ENCODE data around the gene GSTA1.
"Not testable (repeated sequence)": the region's sequence is repeated elsewhere in the genome, so short reads cannot be mapped to it uniquely, and the experiment has no call there.

Gene GSTA1

DNA sequence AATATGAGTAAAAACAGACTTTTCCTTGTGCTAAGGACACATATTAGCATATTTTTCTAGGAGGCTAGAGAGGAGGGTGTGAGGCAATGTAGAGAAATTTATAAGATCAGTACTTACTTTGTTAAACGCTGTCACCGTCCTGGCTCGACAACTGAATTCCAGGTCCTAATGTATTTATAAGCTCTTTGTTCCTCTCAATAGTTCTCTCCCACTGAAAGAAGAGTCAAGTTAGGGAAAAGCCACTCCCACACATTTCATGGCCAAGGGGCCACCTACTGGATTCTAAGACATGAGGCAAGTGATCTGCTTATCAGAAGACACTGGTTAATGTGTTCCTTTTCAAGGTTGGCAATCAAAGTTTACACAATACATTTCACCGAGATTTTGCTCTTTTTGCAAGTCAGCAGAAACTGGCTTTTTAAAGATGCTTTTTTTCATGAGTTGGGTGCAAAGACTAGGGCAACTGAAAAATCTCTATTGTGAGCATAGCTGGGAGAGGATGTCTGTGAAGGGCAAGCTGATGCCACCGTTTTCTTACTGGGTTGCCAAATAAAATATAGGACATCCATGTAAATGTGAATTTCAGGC lies at the start of gene GSTA1:
TSS of gene GSTA1 (minus strand) at position 149 of the 588 bp plus-strand sequence. CDS start 4,549 bp downstream, outside the sequence.
- not testable (repeated sequence) for DNase-seq

GRCh38 chr6:52849137-52849536 lies 45.5 kb upstream of the GSTA1 start:
- DNase-seq = no peak

- DNase-seq = no peak
These were observed 42.4 kb upstream of the GSTA1 start for GRCh38 chr6:52846002-52846401.

GRCh38 chr6:52843605-52844004 lies 40.0 kb upstream of the GSTA1 start:
- no peak for DNase-seq

GRCh38 chr6:52840763-52841585 lies 37.4 kb upstream of the GSTA1 start, which contains the start of gene GSTA5:
TSS of gene GSTA5 (minus strand) at chr6:52840813.
- no peak for DNase-seq

- peak; percentile 15 for DNase-seq
These were observed 35.8 kb upstream of the GSTA1 start for GRCh38 chr6:52839124-52840055.

- DNase-seq = no peak
These were observed 30.9 kb upstream of the GSTA1 start for GRCh38 chr6:52834481-52834880.

DNA sequence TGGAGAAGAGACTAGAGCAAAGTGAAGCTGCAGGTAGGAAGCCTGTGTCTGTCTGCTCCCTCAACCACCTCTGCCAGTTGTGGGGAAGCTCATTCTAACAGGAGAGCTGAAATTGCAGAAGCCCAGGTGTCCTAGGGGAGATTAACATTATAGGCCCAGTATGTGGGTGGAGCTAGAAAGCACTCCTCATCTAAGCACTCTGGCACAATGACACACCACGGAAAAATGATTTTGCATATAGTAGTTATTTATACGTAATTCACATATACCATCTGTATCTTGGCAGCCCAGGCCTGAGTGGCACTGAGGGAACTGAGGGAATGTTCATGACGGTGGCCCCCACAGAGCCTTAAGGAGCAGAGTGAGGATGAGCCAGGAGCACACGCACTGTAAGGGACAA lies 27.3 kb upstream of the GSTA1 start:
- not testable (repeated sequence) for DNase-seq

- no peak for DNase-seq
These were observed 25.6 kb upstream of the GSTA1 start for GRCh38 chr6:52829046-52829817.

GRCh38 chr6:52828621-52829020 lies 25.0 kb upstream of the GSTA1 start:
- DNase-seq = not testable (repeated sequence)

DNA sequence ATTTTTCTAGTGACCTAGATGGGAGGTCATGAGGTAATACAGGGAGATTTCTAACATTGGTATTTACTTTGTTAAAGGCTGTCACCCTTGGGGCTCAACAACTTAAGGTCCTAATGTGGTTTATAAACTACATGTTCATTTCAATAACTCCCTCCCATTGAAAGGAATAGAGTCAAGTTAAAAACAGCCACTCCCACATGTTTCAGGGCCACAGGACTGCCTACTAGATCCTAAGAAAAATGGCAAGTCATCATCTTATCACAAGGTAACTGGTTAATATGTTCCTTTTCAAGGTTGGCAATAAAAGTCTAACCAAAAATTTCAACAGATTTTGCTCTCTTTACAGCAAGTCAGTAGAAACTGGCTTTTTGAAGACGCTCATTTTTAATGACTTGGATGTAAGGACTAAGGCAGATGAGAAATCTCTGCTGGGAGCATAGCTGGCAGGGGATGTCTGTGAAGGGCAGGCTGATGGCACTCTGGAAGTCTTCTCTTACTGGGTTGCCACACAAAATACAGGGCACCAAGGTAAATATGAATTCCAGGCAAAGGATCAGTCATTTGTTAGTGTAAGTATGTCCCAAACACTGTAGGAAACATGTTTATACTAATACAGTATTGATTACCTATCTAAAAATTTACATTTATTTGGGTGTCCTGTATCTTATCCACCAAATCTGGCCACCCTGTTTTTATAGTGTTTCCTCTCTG lies 23.6 kb upstream of the GSTA1 start:
- DNase-seq = not testable (repeated sequence)

- DNase-seq = no peak
These were observed 22.9 kb upstream of the GSTA1 start for GRCh38 chr6:52826513-52826912.

- not testable (repeated sequence) for DNase-seq
These were observed 22.4 kb upstream of the GSTA1 start for GRCh38 chr6:52825900-52826459.

DNA sequence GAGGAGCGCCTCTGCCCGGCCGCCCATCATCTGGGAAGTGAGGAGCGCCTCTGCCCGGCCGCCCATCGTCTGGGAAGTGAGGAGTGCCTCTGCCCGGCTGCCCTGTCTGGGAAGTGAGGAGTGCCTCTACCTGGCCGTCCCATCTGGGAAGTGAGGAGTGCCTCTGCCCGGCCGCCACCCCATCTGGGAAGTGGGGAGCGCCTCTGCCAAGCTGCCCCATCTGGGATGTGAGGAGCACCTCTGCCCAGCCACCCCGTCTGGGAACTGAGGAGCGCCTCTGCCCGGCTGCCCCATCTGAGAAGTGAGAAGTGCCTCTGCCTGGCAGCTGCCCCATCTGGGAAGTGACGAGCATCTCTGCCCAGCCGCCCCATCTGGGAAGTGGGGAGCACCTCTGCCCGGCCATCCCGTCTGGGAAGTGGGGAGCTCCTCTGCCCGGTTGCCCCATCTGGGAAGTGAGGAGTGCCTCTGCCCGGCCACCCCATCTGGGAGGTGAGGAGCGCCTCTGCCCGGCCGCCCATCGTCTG lies 21.7 kb upstream of the GSTA1 start:
- DNase-seq = not testable (repeated sequence)

DNA sequence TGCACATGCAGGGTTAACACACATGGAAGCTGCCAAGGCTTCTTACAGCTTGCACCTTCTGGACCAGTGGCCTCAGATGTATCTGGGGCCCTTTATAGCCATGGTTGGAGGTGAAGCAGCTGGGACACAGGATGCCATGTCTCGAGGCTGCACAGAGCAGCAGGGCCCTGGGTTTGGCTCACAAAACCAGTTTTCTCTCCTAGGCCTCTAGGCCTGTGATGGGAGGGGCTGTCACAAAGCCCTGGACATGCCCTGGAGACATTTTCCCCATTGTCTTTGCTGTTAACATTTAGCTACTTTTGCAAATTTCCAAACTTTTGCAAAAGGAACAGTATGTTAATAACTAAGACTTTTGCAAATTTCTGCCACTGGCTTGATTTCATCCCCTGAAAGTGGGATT lies 18.2 kb upstream of the GSTA1 start:
- no peak for DNase-seq

DNA sequence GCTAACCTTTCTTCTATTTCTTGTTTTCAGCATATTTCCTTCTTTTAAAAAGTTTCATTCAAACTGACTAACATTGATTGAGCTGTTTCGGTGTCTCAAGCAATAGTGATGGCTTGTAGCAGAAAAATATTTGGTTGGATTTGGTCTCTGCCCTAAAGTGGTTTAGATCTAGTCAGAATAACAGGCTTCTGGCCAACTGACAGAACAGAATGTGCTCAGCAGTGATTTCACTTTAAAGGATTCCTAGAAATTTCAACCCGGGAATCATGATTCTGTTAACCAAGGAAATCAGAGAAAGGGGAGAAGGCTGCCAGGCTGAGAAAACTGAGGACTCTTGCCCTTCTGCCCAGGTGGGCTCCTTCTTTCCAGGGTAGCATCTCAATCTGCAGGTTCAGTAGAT lies 16.6 kb upstream of the GSTA1 start:
- no peak for DNase-seq

DNA sequence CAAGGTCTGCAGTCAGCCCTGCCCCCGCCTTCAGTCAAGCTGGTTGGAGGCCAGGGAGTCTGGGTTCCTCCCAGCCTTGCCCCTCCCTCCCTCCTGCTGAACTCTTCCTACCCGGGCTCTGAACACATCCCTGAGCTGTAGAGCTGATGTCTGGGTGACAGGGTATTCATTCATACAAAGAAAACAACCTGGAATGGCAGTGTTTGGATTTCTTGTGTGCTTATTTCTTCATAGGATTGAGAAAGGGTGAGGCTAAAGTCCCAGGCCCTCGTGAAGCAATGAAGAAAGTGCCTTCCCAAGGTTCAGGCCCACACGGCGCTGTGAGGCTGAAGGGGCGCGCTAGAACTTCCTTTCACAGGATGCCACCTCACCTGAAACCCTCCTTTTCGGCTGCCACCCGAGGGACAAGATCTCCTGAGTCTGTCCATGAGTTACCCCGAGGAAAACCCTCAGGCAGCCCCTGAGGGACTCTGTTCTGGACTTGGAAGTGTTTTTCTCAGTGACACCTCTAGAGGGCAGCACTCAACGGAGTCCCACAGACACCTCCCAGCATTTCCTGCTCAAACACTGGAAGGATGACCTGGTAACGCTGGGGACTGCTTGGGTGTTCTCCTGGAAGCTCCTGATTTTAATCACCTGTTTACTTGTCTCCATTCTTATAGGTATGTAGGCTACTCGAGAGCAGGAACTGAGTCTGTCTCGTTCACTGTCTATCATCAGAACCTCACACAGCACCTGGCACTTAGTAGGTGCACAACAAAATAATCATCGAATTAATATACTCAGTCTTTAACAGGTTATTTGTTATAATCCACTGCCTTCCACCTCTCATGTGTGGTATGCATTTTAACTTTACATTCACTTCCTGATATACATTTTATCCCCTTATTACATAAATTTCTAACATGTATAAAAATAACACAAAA lies 11.8 kb upstream of the GSTA1 start:
- DNase-seq = no peak

- not testable (repeated sequence) for DNase-seq
These were observed 10.9 kb upstream of the GSTA1 start for GRCh38 chr6:52814545-52814944.

GRCh38 chr6:52809777-52810176 lies 6.2 kb upstream of the GSTA1 start:
- not testable (repeated sequence) for DNase-seq

GRCh38 chr6:52808660-52809059 lies 5.0 kb upstream of the GSTA1 start:
- no peak for DNase-seq
